Measurements from ENCODE around the gene ASCL3.

- TF ChIP-seq CTCF (IDR thresholded peaks at IDR 0.05) = no peak
- no peak for TF ChIP-seq NFE2L2 (conservative IDR thresholded peaks at IDR 0.05; ENCODE audit: low read length)
- no peak for TF ChIP-seq POLR2A (IDR thresholded peaks at IDR 0.05; ENCODE audit: low read length)
- TF ChIP-seq EP300 (IDR thresholded peaks at IDR 0.05) = no peak
- TF ChIP-seq MAX (IDR thresholded peaks at IDR 0.05) = no peak
- no peak for TF ChIP-seq JUN (IDR thresholded peaks at IDR 0.05)
- no peak for TF ChIP-seq CHD2 (IDR thresholded peaks at IDR 0.05; ENCODE audit: low read length, partially characterized antibody)
- TF ChIP-seq CBX2 (IDR thresholded peaks at IDR 0.05; ENCODE audit: borderline replicate concordance, low read depth) = no peak
- no peak for TF ChIP-seq TP53 (CRISPR knock-in tag; IDR thresholded peaks at IDR 0.05)
- TF ChIP-seq USF2 (IDR thresholded peaks at IDR 0.05) = no peak
- no peak for TF ChIP-seq CHD4 (IDR thresholded peaks at IDR 0.05; ENCODE audit: borderline replicate concordance)
- TF ChIP-seq REST (IDR thresholded peaks at IDR 0.05) = no peak
- no peak for TF ChIP-seq GATA3 (IDR thresholded peaks at IDR 0.05; ENCODE audit: borderline replicate concordance)
- no peak for TF ChIP-seq NR3C1 (IDR thresholded peaks at IDR 0.05)
Measured at GRCh38 chr11:8941341-8942103, 1.3 kb downstream of the ASCL3 start.
